HG03066 (cell line): ENCODE data around the gene RGS18.
A peak's percentile ranks its signal among the peaks of the same experiment; 100 is the strongest.
"Not testable (repeated sequence)": the region's sequence is repeated elsewhere in the genome, so short reads cannot be mapped to it uniquely, and the experiment has no call there.

Experiments used
- ATAC-seq: cut with Tn5 transposase; IDR thresholded peaks from one replicate; pipeline ENCODE4 v1.9.1; 2021; ENCODE audit warnings: low read depth; ENCODE audit not compliant: unreplicated experiment

RGS18 gene, protein sequence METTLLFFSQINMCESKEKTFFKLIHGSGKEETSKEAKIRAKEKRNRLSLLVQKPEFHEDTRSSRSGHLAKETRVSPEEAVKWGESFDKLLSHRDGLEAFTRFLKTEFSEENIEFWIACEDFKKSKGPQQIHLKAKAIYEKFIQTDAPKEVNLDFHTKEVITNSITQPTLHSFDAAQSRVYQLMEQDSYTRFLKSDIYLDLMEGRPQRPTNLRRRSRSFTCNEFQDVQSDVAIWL

DNA sequence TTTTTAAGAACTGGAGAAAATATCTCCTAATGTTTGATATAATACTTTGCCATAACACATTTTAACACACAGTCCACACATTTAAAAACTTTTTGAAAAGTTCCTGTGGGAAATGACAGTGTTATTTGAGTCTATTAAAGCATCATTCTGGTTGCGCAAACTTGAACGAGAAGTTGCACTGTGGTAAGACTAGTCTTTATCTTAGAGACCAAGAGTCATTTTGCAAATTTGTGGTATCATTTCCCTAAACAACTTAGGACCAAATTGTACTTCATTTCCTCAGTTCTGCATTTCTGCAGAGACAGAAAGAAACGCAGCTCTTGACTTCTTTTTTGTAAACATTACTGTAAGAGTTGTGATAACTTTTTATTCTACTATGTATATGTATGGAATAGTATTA, at the start of gene RGS18:
Gene RGS18 (plus strand): TSS at position 282 of the 400 bp plus-strand sequence. CDS start 176 bp downstream, outside the sequence.
- peak; percentile 60 for ATAC-seq

DNA sequence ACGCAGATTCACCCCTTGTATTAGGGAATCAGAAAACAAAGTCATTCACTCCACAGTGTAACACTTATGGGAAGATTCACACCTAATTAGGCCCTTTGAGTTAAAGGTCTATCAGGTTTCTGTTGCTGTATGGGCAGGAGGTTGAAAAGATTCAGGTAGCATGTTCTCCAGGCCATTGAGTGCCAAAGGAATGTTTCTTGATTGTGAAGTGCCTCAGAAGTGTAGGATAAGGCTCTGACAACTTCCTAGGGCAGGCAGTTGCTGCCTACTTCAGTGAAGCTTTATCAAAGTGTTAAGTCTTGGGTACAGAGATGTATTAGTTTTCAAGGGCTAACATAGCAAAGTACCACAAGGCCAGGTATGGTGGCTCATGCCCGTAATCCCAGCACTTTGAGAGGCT, 48.7 kb upstream of the RGS18 start:
- ATAC-seq, result no peak

DNA sequence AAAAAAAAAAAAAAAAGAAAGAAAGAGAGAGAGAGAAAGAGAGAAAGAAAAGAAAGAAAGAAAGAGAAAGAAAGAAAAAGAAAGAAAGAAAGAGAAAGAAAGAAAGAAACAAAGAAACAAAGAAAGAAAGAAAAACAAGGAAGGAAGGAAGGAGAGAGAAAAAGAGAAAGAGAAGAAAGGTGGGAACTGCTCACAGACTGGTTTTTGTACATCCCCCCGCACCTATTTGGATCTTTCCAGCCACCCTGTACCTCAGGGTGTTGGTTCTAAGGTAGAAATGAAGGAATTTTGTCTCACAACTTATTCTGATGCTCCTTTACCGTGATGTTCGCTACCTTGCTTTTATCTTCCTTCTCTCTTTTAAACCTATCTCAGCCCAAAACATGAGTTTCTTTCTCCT, 43.3 kb upstream of the RGS18 start:
- ATAC-seq, result no peak

DNA sequence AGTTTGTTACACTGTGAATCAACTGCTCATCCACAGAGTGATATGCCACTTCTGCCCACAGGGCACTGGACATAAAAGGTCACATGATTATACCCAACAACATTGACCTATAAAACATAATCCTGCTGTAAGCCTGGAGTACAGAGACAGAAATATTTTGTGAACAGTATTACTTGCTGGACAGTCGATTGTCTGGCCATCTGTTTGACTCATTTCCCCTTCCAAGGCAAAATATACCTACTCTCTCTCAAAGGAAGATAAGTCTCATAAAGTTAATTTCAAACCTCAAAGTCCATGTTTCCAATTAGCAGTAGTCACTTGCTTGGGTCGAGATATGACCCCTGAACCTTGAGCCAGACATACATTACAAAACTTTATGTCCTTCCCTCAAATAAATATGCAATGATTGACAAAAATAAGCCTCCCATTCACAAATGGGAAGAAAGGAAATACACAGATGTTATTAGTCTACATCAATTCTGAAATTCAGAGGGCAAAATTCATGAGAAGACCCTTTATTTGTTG, 39.3 kb upstream of the RGS18 start:
- ATAC-seq, result no peak

DNA sequence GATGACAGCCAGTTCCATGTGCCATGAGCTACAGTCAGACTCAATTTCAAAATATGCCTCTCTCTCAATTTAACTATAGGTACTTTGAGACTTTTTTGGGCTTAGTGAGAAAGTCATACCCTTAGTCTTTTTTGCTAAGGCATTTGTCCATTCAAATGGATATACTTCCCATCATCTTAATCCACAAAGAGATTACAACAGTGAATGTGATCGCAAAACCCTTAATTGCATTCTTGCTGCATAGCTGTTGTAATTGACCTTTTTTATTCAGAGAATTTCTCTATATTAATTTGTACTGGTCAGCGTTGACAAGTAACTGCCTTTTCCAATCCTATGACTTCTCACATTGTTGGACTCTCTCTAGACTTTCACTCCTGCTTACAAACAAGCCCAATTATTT, 38.6 kb upstream of the RGS18 start:
- no peak for ATAC-seq

DNA sequence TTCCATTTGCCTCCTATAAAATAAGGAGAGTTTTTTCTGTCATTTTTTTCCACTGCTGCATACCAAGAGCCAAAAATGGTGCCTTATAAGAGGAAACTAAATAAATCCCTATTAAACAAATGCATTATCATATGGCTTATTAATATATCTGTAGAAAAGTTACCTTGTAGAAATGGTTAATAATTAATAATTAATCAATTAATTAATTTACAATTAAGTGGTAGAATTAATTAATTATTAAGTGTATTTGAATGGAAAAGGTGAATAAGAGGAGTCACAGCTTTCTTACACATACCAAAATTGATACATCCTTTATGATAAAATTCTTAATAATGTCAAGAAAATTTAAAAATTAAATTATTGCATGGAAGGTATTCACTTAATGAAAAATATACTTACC, 35.6 kb upstream of the RGS18 start:
- ATAC-seq, result no peak

DNA sequence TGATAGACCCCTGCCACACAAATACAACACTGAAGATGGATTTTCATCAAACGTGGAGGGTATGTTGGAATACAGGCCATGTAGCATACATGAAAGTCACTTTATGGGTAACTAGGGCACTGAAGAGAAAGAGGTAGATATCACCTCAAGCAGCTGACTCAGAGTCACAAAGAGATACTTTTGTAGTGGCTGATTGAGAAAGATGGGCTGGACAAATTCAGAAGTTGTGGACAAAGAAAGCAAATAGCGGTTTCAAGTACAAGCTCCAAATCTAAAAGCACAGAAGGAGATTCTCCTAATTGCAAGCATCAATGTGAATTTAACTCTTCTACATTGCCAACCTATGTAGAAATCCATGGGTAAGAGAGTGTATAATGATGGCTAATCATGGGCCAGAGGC, 35.0 kb upstream of the RGS18 start:
- ATAC-seq, result no peak

DNA sequence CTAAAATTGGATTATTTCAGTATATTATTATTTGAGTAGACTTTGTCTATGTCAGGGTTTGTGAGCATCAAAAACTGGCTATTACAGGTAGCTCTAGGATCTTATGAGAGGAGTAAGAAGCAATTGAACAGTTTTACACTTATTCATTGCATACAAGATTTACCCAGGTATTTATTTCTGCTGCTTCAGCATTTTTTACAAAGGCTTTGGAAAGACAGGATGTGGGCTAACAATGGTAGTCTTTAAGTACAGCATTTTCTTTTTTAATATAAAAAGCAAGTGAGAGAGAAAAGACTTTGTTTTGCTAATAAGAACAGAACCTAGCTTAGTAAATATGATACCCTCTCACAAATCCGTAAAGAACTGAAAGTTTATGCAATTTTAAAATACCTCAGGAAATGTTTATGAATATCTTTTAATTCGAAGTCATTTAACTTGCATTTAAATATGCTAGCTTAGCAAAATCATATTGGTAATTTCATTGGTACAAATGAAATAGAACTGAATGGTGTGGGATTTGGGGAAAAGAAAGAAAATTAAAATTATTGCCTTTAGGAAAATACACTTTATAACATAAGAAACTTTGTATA, 32.1 kb upstream of the RGS18 start:
- ATAC-seq, result no peak

DNA sequence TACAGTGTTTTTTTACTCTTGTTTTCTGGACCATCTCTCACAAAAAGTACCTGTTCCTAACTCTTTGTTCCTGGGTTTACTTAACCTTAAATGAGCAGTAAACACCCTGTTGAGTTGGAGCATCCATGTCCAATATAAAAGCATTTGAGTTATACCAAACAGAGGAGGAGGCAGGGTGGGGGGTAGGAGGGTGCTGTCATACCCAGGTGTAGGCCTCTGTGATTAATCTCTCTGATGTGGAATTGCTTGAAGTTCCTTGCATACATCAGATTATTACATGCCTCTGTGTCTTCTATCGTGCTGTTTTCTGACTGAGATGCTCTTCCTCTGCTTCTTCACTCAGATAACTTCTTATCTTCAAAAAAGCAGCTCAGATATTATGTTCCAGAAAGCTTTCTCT, 28.1 kb upstream of the RGS18 start:
- no peak for ATAC-seq

DNA sequence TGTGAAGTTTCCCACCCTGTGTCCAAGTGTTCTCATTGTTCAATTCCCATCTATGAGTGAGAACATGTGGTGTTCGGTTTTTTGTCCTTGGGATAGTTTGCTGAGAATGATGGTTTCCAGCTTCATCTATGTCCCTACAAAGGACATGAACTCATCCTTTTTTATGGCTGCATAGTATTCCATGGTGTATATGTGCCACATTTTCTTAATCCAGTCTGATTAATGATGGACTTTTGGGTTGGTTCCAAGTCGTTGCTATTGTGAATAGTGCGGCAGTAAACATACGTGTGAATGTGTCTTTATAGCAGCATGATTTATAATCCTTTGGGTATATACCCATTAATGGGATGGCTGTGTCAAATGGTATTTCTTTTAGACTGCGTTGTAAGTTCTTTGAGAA, 27.4 kb upstream of the RGS18 start:
- not testable (repeated sequence) for ATAC-seq

DNA sequence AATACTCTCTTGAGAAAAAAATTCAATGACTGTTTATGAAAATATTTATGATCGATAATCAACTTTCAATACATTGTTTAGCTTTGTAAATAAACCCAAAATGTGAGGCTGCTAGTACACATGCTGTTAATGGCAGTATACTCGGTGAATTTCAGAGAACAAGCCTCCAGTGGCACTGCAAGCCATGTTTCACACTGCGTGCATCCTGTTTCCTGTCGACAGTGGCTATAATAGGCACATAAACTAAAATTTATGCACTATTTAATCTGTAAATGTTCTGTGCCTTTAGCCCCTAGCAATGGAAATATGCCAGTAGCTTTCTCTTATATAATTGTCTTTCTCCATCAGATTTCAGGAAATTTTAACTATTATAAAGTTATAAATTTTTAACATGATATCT, 26.3 kb upstream of the RGS18 start:
- ATAC-seq, result no peak

DNA sequence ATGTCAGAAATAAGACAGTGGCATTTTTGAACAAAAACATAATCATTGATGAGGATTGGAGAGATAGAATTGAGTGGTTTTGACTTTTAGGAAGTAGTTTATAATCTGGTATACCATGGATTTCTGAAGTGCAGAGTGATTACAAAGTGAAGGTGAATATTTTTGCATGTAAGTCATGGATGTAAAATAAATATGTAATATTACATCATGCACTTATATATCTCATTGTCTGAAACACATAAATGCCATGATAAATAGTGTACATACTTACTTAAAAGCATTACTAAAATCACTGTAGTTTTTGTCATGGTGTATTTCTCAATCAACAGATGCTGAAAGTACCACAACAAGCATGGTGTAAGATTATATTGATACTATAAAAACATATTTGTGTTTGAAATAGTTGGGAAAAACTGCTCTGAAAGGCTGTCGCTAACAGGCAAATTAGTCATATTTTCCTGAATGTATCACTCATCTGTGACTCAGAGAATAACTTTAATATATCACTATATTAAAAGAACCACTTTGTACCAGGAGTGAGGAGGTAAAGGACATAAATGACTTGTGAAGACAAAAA, 24.8 kb upstream of the RGS18 start:
- ATAC-seq, result no peak

DNA sequence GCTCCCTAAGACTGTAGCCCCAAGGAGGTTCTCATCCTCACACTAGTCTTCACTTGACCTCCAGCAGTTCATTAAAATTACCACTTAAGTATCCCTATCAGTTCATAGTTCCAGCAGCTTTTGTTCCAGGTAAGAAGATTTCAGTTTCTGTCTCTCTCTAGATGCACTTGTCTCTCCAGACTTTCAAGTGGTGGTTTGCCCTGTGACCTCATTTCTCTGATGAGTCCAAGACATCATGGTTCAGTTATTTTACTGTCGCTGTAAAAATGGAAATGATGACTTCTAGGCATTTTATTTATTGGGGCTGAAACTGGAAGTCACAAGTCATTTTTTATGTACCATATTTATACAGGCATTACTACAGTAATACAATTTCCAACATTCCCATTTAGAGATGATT, 17.9 kb upstream of the RGS18 start:
- ATAC-seq, result no peak

DNA sequence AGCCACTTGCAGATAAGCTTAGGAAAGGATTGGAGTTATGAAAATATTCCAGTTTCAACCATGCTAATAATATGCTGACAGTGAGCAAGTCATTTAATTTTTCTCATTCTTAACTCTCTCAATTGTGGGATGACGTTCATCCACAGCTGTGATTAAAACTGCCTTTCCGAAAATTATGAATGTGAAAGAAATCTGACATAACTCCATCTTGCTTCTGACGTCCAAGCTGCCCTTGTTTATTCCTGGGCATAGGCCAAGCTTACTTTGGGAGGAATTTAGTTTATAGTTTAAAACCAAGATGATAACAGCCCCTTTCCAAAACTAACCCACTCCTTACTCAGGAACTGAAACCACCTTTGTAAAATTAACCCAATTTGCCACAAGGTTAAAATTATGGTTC, 11.0 kb upstream of the RGS18 start:
- no peak for ATAC-seq

DNA sequence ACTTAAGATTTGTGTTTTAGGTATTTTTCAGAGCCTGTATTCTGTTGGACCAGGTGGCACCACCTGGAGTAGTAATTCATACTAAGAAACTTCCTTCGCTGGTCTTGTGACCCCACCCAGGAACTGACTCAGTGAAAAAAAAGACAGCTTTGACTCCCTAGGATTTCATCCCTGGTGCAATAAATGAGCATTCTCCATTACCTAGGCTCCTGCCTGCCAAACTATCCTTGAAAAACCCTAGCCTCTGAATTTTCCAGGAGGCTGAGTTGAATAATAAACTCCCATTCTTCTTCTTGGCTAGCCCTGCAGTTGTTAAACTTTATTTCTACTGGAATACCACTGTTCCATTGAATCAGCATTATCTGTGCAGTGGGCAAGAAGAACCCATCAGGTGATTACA, 10.6 kb upstream of the RGS18 start:
- no peak for ATAC-seq

DNA sequence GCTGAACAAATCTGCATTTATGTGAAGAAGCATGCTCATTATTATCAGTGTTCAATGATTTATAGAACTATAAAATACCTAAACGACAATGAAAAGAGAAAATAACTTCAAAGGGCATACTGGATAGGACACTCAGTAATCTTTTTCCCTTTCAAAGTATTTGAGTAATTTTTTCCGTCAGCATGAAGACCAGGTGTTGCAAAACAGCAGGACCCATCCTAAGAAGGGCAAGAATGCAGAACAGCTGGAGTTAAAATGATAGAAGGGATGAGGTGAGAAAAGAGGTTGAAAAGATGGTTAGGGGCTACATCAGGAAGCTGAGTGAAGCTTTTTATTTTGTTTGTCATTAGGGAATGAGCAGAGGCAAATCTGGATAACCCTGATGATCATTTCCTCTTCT, 7.1 kb upstream of the RGS18 start:
- ATAC-seq, result no peak

DNA sequence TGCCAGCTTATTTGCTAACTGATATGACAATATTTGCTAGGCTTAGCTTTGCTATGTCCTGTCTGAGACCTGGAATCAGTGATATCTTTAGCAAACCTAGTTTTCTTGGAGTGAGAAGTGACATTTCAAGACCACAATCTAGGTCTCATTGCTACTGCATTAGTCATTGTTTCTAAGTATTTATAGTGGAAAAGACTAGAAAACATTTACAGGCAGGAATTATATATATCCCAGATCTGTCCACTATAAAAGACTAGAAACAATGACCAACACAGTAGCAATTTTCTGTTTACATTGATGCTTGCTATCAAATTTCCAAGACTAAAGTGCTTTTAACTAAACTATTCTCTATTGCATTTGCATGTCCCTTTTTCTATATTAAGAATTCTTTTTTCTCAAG, 5.0 kb upstream of the RGS18 start:
- no peak for ATAC-seq

DNA sequence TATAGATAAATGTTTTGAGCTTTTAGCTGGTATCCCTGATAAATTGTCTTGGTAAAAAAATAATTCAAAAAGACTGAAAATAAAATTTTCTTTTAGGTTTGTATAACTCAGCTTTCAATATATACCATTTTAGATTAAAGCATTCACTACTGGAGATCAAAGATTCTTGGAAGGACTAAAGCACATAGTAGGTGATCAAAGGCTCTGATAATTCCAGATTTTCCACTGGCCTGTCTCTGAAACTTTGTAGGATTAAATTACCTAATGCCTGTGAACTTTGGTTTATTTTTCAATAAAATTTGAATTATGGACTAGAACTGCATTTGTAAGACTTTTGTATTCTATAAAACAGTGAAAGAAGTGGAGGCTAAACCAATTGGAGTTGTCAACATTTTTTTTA, 1.2 kb upstream of the RGS18 start:
- ATAC-seq, result no peak

DNA sequence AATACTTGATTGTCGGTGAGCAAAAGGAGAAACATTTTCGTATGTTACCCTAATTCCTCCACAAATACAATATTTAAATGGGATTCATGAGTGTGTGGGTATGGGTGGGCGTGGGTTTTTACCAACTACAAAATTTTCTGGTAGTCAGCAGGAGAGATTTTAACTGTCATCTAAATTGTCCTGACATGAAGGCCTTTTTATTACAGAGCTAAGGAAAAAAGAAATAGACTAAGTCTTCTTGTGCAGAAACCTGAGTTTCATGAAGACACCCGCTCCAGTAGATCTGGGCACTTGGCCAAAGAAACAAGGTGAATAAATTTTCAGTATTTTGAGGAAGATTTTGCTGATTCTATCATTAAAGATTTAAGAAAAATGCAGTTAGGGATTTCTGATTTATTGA, 752 bp downstream of the RGS18 start:
- ATAC-seq, result no peak

DNA sequence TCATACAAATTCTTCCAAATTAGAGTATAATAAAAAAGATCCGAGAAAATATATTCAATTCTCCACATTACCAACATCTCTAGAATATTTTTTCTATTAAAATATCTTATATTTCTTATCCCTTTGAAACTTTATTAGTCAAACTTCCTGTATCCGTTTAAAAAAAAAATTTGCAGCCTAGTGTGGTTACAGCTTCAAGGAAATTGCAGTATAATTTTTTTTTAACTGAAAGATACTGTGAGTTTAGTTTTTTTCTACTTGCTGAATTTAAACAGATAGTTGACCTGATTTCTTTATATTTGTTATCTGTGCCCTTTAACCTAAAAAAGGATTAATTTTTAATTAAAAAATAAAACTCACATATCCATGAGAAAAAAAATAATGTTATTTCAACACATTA, 1.5 kb downstream of the RGS18 start:
- no peak for ATAC-seq

DNA sequence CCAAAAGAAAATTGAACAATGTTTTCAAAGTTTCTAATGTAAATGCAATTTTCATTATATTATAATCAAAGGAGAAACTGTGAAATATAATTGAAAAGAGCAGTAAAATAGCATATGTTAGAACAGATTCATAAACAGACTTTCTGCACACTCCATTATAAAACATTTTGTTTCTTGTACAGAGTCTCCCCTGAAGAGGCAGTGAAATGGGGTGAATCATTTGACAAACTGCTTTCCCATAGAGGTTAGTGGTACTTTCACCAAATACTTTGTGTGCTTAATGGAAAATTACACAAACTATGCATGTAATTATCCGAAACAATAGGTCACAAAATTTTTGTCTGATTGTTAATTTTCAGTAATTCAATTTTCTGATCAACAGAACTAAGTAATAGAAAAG, 1.9 kb downstream of the RGS18 start:
- no peak for ATAC-seq

DNA sequence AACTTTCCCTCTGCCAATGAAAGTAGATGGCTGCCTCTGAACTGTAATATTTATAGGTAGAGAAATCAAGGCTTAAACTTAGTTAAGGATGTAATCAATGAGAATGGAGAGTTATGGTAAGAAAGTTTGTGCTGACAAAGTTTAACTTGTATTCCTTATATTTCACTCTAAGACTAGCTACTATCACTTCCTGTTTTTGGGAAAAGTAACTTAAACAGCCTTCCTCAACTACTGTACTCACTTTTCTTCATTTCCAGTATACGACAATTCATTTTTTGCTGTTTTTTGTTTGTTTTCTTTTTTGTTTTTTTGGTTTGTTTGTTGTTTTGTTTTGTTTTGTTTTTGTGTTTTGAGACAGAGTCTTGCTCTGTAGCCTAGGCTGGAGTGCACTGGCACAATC, 3.7 kb downstream of the RGS18 start:
- no peak for ATAC-seq
